Stimulated activated CD8-positive, alpha-beta memory T cell treated with anti-CD3 and anti-CD28 coated beads, Interleukin-4, amount 100 ng/mL, for 4 hours (primary cell): ENCODE results near the gene LRRC4C.

Experiments
- DNase-seq, 2 donors: peaks; one replicate each; pipeline ENCODE4 v3.0.0-alpha.2; 2020; ENCODE audit warnings: low read depth in 2 of 2, low spot score in 1 of 2

Gene LRRC4C

DNA sequence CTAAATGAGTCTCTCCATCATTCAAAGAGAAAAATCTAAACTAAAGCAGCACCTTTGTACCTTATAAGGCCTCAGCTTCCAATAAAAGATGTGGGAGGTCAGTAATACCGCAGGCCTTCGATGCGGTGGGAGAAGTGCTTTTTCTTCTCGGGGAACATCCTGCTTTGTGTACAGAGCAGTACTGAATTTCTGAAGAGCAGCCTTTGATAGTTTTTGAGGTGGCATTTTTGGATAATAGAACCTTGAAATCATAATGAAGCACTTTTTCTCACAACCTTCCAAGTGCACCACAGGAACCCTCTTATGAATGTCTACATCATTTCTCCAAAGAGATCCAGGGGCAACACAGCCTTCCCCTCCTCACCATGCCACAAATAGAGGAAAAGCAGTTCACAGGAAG, 39.6 kb downstream of the LRRC4C start:
- no peak for DNase-seq

DNA sequence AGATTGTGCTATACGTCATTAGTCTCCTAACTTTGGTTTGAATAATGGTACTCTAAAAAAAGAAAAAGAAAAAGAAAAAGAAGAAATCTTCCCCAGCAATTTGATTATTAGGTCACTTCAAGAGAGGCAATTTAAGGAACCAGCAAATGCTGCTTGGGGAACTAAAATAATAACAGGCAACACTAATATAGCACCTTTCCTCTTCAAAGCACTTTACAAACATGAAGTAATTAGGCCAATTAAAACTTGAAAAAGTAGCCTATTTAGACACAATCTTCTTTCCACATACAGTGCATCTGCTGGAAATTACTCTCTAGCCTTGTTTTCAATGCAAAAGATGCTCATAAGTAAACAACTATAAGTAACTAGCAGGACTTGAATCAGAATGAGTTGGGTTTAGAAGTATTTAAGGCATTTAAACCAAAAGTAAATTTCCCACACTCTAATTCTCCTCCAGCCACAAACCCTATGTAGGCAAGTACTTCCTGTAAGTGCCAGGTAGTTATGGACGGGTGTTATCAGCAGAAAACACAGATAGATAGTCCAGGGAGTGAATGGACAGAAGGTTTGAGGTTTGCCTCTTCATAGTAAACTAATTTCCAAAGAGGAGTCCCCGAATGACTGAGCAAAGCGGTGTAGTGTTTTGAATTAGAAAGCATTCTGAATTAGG, 44.5 kb downstream of the LRRC4C start:
- DNase-seq = no peak

DNA sequence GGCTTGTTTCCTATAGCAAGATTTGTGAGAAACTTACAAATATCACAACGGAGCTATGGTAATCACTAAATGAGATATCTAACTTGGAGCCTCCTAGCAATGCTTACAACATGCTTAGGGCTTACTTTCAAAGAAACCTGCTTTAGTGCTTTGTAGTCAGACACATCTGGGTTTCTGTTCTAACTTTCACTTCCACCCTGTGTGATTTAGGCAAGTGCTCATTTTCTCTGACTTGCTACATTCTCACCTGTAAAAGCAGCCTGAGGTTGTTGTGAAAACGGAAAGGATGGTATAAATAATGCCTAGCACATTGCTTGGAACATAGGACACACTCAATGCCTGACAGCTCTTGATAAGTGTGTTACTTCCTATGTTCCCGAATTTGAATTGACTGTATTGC, 45.6 kb downstream of the LRRC4C start:
- DNase-seq = no peak

DNA sequence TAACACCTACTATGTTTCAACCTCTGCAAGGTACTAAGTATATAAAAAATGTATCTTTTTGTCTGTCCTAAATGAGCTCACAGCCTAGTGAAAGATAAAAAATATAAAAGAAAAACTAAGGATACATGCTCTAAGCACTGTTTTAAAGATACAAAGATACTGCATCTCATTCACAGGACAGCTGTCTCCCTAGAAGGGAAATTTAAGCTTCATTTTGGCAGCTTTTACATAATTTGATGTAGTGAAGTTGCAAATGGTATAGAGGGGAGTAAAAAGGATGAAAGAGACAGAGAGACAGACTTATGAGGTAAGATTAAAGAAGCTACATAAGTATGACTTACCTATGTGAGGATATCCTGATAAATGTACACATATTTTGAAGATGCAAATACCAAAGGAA, 53.6 kb downstream of the LRRC4C start:
- no peak for DNase-seq

DNA sequence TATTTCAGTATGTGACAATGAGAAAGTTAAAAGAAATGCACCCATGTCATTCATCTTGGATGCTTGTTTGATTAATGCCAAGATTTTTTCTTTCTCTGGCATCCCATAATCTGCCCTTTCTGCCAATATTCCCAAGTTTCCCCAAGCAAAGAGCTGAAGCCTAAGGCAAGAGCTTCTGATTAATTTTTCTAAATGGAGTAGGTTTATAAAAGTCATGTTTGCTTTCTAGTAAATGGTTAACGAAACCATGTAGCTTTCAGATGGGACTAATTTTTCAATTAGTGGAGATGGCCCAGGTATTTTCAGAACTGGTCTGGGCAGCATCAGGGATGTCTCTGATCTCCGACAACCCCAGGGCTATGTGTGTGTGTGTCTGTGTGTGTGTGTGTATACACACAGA, 55.3 kb downstream of the LRRC4C start:
- DNase-seq = no peak

DNA sequence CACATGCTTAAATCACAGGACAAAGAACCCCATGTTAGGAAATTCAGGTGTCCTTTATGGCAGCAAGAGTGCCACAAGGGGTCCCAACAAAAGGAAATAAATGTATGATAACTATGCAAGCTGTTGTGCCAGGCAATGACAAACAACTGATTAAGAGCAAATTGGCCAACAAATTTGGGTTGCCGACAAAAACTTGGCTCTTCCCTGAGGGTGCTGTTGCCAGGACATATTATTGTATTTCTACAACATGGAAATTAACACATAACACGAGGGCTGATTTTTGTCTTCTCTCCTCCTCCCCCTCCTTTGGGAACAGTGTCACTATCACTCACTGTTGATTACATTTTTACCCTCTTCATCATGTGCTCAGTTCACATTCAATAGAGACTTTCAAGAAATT, 56.0 kb downstream of the LRRC4C start:
- no peak for DNase-seq

DNA sequence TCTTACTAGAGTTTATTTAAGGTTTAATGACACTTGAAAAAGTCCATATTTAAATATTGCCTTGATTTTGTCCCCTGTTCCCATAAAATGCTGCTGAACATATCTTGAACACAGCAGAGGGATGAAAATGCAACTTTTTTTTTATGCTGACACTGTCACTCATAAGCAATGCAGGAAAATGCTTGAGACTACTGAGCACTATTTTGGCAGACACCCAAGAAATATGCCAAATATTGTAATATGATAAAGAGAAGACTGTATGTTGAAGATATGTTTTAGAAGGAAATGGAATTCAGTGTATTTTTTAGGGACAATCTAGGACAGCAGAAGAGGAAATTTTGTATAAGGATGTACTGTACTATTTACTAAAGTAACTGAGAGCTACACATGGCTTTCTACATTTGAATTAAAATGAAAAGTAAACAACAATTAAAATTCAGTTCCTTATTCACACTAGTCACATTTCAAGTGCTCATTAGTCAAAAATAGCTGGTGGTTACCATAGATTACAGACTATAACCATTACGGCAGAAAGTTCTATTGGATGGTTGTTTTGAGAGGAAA, 58.6 kb downstream of the LRRC4C start:
- no peak for DNase-seq

DNA sequence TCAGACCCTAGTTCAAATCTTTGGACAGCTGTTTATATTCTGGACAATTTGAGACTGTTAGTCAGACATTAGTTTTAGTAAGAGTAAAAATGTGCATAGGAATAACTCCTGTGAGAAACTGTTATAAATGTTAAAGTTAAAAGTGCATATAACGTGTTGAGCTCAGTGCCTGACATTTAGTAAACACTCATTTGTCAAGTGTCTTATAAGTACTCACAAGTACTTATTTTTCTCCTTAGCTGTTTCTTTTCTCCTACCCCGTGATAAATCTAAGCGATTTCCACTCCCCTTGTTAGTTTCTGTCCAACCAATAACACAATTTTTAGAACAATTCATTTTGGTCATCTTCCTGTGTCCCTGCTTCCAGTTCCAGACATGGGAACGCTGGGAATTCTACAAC, 59.3 kb downstream of the LRRC4C start:
- no peak for DNase-seq

DNA sequence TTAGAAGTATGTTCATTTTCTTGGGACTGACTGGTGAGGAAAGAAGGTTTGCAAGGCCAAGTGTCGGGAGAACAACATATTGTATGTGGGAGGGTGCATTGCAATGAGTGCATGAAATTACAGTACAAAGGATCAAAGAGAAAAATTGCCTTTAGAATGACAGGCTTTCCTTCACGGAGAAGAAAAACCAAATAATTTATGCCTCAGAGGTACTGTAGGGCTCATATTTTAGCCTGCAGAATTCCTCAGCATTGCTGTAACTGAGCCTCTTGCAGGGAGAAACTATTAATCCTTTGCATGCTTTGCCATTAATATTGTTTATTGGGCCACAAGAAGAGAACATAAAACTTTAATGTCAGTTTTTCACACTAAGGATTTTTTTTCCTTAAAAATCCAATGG, 60.1 kb downstream of the LRRC4C start:
- no peak for DNase-seq

DNA sequence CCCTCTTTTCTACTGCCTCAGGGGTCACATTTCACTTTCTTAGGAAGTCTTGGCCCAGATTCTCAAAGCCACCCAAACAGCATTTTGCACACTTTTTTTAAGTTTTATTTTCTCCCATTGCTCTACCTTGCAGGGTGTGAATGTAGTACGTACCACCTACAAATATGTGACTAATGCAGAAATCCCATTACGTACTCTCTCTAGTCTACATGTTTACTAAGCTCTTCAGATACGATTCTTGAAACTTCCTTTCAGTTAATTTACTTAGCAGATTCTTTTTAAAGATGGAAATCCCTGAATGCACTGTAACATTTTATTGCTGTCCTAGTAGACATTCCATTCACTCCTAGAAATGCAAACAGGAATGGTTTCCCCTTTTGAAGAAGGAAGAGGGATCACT, 61.3 kb downstream of the LRRC4C start:
- no peak for DNase-seq

DNA sequence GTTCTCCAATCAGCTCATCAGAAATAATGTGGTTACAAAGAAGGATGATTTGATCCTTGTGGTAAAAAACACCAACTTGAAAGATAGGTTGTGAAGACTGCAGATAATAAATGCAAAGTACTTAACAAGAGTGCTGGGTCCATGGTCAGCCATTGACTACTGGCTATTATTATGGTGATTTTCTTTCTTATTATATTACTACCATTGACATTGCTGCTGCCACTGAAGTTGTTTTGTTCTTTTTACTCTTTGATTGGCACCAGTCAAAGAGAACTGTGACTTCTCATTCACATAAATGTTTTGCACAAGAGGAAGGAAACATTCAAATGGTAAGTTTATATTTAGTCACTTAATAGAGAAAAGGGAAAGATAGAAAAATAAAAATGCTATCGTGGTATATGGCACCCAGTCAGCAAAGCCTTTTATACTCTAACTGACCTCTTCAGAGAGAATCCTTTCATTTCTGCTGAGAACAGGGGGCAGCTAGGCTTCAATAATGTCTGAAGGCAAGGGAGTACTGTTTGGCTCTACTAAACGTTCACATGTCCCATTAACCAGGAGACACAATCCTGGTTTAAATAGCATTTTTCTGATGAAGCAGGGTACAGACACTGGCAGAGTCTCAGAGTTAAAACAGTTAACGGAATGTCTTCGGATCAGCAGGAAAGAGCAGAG, 64.8 kb downstream of the LRRC4C start:
- DNase-seq = no peak

DNA sequence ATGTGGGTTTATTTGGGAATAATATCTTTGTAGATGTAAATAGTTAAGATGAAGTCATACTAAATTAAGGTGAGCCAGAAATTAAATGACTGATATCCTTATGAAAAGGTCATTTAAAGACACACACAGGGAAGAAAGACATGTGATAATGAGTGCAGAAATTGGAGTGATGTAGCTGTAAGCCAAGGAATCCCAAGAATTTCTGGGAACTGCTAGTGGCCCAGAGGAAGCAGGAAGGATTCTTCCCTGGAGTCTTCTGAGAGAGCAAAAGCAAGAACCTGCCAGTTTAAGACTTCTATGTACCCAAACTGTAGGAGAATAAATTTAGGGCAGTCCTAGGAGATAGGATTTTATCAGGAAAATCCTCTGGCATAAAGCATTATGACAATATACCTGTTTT, 66.9 kb downstream of the LRRC4C start:
- no peak for DNase-seq

DNA sequence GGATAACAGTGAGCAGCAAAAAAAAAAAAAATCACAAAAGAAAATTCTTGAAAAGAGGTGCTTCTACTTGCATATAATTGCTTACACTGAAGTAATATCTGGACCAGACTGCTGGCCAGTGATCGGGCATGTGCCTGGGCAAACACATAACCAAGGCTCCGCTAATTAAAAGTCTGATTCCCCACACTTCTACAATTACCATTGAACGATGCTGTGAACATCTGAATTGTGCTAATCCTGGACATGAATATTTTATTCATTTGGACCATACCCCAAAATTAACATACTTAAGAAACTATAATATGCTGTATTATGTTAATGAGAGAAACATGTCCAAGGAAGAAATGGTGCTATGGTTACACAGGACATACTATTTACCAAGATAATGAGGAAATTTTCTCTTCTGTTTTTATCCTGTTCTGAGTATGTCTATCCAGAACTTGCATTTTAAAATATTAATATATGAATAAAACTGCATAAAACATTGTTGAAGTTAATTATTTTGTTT, 69.8 kb downstream of the LRRC4C start:
- no peak for DNase-seq

DNA sequence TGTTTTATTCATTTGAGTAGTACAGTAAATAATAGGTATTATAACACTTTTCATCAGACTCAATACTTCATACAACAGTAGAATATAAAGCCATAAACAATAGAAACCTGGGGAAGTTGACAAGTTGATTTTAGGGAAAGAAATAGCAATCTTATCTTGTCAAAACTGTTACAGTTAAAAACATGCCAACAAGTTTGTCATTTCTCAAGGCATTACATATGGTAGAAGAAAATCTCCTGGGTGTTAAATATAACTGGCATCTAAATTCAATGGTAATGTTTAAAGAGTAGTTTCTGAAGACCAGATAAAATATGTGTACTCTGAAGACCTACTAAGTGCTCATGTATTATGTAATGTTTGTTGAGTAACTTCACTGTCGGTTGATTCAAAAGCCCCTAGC, 75.1 kb downstream of the LRRC4C start:
- no peak for DNase-seq

DNA sequence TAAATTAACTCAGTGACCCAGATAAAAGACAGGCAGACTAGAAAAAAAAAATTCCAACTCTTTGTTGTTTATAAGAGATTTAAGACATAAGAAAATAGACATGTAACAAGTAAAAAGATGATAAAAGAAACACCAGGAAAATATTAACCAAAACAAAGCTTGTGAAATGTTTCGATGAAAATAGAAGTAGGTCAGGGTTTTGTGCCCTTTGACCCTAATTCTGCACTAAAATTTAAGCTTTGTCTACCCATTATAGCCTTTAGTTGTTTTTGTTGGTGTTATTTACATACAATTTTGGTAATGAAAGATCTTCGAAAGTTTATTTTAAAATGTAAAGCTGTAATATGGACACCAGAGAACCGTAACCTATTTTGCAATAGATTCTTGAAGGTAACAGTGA, 75.7 kb downstream of the LRRC4C start:
- no peak for DNase-seq

DNA sequence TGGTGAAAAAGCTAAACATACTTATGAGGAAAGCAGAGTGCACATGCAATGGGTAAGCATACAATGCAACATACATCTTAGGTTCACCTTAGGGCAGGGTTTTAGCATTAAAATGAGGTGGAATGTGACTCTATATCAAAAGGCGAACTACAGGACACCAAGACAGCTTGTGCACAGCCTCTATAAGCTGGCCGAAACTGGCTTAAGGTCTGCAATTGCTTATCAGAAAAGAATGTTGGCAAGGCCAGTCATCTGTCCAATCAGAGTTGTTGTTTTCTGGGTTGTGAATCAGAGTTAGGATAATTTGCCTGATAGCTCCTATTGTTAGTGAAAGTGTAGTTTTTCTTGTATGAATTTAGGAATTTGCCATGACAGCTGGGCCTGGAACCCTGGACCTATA, 76.5 kb downstream of the LRRC4C start:
- no peak for DNase-seq

DNA sequence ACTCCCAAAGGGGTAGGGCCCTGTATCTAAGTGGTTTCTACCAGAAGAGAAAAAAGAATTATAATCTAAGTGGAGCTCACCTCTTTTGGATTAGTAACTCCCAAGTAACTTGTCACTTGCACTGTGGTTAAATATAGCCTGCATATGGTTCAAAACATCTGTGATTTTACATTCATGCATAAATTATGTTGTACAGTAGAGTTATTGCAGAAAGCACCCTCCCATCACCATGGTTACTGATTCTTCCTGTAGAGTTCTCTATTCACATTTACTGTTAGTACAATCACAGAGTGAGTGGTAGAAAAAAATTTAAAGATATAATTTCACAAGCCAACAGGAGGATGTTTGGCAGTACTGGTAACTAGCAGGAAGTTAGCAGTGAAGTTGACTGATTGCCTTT, 80.4 kb downstream of the LRRC4C start:
- no peak for DNase-seq

DNA sequence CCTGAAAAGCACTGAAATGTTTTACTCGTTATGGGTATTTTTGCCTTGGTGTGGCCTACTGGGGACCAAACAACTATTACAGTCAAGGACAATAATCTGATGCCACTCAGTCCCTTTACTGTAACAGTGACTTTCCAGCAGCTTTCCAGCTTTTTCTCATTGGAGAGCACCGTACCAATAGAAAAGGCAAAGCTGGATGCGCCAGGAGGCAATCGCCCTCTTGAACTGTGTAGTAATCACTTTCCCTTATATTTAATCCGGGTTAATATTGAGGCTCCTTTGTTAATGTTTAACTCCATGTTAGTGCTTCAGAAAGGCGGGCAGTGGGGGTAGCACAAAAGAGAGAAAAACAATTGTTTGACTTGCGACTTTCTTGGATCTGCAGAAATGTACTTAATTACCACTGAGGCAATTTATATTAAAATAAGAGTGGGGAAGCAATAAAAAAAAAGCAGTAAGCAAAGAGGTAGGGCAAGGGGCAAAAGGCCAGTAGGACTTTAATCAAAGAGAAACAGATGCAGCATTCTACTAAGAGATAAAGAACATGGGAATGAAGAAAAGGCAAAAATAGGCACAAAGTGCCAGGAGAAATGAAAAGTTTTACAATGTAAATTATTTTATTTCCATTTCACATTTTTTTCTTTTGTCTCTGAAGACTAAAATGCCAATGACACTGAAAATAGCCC, 81.6 kb downstream of the LRRC4C start:
- DNase-seq = no peak

DNA sequence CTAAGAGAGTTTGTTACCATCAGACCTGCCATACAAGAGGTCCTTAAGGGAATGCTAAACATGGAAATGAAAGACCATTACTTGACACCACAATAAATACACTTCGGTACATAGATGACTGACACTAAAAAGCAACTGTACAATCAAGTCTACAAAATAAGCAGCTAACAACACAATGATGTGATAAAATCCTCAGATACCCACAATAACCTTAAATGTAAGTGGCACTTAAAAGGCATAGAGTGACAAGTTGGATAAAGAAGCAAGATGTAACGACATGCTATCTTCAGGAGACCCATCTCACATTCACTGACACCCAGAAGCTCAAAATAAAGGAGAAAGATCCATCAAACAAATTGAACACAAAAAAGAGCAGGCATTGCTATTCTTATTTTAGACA, 107.6 kb downstream of the LRRC4C start:
- no peak for DNase-seq

DNA sequence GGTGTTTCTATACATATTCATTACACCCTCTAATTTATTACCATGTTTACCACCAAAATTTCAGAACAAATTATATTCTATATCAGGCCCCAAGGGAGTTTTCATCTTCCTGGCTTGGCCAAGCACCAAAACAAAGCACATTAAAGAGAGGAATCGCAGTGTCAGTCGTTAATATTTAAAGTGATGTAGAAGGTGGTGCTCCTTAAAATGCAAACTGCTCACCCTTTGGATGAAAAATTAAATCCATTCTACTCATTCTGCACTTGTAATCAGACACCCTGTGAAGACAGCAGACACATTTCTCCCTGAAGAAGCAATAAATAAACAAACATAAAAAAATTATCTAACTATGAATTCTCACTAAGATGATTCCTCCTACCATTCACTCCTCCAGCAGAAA, 113.4 kb downstream of the LRRC4C start:
- DNase-seq = no peak

DNA sequence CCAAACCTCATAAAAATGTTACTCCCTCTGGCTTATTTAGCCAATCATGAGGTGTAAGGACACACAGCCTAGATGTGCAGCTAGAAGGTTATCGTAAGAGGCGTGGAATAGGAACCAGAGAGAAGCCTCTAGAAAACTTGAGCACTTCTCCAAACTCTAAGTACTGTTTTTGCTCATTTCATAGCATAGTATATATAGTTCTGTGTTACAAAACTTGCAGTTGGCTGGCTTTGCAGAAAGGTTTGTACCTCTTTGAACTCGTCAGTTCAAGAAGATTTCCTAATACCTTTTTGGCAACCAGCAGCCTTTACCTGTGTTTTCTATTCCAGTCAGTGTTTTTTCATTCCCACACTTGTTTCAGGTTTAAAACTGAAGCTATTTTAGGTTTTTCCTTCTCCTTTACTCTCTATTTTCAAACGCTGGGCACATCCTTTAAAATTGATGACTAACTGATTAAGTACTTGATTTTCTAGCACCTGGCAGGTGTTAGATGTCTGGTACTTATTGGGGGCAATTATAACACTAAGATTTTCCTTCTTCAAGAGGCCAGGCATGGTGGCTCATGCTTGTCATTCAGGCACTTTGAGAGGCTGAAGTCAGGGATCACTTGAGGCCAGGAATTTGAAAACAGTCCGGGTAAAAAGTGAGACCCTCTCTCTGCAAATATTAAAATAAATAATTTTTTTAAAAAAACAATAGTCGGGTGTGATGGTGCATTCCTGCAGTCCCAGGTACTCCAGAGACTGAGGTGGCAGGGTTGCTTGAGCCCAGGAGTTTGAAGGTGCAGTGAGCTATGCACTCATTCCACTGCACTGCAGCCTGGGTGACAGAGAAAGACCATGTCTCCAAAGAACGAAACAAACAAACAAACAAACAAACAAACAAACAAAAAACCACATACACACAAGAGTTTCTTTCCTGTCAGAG, 125.2 kb downstream of the LRRC4C start:
- DNase-seq = no peak
